ENCODE results near the gene ACTMAP. TPM values are rescaled to one million over a fixed set of nuclear protein-coding genes. Genes with fewer than 3 reads are reported as not detected.
"Not testable (repeated sequence)": the region's sequence is repeated elsewhere in the genome, so short reads cannot be mapped to it uniquely, and the experiment has no call there.

ACTMAP gene, protein sequence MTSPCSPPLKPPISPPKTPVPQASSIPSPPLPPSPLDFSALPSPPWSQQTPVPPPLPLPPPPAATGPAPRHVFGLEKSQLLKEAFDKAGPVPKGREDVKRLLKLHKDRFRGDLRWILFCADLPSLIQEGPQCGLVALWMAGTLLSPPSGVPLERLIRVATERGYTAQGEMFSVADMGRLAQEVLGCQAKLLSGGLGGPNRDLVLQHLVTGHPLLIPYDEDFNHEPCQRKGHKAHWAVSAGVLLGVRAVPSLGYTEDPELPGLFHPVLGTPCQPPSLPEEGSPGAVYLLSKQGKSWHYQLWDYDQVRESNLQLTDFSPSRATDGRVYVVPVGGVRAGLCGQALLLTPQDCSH
- polyA plus RNA-seq (ENCODE audit: insufficient read length in 3 of 3) = 10 to 100 TPM; 13.6 to 14.0 (median 13.6) TPM

DNA sequence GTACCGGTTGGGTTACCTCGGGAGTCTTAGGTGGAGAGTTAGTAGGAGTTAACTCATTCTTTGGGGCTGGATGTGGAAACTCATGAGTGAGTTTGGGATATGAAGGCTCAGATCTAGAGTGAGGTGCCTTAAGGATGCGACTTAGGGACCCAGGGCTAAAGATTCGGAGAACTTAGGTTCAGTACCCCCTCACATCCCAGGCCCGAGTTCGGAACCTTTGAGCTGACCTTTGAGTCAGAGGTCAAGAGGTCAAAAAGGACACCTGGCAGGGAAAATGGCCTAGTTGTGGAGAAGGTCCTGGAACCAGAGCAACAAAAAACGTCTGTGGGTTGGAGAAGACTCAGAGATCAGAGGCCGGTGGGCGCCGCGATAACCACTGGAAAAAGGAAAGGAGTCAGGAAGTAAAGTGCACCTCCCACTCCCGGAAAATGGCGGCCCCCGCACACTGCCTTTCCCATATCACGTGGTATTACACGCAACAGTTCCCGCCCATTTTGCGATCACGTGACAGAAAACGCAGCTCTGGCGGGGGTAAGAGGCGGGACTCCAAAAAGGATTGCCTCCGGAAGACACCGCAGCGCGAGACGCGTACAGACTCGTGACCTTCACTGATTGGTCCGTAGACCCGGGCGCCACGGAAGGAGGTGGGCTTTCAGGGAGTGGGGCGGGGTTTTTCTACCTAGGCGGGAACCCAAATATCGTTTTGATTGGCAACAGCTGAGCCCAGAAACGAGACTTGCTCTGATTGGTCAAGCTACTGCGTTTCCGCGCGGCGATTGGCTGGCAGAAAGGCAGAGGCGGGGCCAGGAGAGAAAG is at the start of gene ACTMAP:
Gene ACTMAP, minus strand, starts transcription at position 420 of the 816 bp plus-strand sequence. CDS start 674 bp downstream, outside the sequence.
- peak; percentile 99 to 100 (median 100) for DNase-seq (ENCODE audit: low read depth in 3 of 3, low spot score in 2 of 3)

DNA sequence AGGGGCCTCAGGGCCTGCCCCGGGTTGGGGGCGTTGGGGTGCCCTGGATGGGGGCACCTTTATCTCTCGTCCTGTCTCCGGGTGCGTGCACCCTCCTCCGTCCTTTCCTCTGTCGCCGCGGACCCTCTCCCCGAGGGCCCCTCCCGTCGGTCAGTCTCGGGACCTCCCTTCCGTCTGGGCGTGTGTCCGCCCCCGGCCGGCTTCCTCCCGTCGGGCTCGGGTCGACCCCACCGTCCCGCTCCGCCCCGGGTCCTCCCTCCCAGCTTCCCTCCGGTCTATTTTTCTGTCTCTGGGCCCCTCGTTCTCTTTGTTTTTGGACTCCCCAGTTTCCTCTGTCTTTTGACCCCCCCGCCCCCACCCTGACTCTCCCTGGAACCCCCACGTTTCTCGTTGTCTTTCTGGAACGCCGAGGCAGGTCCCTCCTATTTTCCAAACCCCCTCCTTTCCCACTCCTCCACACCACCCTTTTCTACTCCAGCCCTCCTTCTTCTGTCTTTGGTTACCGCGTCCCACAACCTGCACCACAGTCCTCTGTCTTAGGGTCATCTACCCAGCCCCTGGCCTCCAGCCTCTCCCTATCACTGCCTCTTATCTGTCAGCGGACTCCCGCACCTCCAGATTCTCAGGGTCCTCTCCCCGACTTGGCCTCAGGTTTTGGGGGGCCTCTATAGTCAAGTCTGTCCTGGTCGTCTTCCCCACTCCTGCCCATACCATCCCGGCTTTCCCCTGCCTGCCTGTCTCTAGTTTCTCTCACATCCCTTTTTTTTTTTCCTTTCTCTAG is 49.5 kb upstream of the ACTMAP start:
- no peak for DNase-seq (ENCODE audit: low read depth in 3 of 3, low spot score in 2 of 3)

DNA sequence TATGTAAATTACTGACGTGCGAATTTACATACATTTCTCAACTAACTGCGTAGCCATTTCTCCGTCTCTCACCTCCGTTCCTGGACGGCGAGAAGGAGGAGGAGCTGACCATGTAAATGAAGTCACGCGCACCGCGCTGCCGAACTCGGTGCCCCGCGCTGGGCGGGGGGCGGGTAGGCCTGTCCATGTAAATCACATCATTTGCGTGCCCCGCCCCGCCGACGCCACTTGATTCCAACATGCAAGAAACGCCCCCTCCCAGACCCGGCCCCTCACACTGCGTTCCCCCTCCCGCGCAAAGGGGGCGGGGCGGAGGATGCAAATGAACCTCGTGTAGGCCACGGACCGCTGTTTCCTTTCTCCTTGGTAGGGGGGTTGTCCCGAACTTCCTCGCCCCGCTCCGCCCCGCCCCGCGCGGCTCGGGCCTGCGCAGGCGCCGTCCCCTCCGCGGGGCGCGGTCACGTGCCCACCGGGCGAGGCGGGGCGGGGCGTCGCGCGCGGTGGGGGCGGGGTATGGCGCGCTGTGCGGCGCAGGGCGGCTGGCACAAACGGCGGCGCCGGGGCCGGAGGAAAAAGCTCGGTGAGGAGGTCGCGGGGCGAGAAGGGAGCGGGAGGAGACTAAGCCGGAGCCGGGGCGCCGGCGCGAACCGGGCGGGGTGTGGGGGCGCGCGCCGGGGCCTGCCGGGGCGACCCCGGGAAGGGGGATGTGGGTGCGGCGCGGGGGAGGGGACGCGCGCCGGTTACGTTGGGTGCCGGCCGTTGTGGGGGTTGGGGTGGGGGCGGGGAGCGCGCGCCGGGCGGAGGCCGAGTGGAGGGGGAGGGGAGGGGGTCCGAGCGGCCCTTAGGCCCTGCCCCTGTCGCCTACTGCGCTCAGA is 48.6 kb upstream of the ACTMAP start, which contains the start of gene EGLN2:
Gene EGLN2, plus strand, starts transcription at position 509 of the 875 bp plus-strand sequence. CDS start 1,382 bp downstream, outside the sequence.
- DNase-seq (ENCODE audit: low read depth in 3 of 3, low spot score in 2 of 3) = peak; percentile 95 to 100 (median 100)

DNA sequence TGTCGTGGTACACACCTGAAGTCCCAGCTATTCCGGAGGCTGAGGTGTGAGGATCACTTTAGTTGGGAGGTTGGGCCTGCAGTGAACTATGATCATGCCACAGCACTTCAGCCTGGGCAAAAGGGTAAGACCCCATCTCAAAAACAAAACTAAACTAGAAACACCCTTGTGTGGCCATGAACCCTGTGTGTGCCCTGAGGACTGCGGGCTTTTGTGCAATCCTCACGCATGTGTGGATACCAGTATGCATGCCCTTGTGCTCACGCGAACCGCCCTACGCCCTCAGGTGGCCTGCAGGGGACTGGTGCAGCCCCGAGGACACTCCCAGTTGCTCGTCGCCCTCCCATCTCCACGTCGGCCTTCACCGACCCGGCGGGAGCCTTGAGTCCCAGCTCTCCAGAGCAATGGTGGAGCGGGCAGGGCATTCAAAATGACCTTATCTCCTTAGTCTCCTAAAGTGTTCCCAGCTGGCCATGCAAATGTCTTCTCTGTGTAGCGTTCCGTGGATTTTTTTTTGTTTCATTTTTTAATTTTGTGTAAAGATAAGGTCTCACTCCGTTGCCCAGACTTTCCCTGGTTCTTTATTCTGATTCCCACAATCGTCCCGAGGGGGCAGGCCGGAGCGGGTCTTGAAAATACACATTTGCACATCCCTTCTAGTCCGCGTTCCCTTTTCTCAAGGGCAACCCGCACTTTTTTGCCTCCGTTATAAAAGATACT is 47.8 kb upstream of the ACTMAP start:
- DNase-seq (ENCODE audit: low read depth in 3 of 3, low spot score in 2 of 3) = no peak

DNA sequence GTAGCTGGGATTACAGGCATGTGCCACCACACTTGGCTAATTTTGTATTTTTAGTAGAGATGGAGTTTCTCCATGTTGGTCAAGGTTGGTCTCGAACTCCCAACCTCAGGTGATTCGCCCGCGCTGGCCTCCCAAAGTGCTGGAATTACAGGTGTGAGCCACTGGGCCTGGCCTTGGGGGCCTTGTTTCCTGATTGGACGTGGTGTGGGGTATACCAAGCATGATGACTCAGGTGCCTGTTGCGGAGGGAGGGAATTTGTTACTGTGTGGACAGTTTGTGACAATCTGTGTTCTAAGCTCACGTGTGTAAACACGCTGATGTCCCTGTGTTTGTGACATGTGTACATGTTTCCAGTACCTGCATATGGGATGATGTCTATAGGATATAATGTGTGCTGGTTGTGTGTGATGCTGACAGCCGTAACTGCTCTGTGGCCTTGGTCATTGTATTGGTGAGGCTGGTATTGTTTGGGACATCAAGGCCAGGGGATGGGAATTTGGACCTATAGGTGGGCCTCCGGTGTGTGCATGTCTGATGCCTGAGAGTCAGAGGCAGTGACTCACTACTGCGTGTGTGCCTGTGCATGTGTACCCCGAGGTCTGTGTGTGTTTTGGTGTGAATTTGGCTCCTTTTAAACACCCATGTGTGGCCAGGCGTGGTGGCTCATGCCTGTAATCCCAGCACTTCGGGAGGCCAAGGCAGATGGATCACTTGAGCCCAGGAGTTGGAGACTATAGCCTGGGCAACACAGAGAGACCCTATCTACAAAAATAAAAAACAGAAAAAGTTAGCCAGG is 47.1 kb upstream of the ACTMAP start:
- no peak for DNase-seq (ENCODE audit: low read depth in 3 of 3, low spot score in 2 of 3)

DNA sequence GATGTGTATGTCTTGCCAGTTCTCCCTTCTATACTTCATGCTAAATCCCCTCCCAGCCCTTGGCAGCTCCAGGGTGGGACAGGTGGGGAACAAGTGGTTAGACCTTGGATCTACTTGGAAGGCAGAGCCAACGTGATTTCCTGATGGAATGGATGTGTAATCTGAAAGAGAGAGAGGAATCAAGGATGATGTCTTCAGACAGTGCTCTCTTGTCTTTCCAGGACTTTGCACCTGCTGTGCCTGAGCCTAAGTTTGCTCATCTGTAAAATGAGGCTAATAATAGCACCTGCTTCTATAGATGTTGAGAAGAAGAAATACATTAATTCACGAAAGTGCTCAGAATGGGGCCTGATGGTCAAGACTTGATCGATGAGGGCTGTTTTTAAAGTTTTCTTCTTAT is 41.7 kb upstream of the ACTMAP start:
- DNase-seq (ENCODE audit: low read depth in 3 of 3, low spot score in 2 of 3) = no peak

DNA sequence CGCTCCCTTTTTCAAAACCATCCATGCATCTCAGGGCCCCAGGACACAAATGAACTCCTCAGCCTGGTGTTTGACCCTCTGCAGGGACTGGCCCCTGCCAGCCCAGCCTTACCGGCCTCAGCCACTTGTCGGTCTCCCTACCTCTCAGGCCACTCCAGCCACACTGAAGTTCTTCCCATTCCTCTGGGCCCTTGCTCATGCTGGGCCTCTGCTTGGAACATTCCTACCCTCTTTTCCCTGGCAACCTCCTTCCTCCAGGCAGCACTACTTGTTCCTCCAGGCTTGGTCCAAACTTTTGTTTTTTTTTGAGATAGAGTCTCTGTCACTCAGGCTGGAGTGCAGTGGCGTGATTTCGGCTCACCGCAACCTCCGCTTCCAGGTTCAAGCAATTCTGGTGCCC is 41.1 kb upstream of the ACTMAP start:
- DNase-seq (ENCODE audit: low read depth in 3 of 3, low spot score in 2 of 3) = no peak

DNA sequence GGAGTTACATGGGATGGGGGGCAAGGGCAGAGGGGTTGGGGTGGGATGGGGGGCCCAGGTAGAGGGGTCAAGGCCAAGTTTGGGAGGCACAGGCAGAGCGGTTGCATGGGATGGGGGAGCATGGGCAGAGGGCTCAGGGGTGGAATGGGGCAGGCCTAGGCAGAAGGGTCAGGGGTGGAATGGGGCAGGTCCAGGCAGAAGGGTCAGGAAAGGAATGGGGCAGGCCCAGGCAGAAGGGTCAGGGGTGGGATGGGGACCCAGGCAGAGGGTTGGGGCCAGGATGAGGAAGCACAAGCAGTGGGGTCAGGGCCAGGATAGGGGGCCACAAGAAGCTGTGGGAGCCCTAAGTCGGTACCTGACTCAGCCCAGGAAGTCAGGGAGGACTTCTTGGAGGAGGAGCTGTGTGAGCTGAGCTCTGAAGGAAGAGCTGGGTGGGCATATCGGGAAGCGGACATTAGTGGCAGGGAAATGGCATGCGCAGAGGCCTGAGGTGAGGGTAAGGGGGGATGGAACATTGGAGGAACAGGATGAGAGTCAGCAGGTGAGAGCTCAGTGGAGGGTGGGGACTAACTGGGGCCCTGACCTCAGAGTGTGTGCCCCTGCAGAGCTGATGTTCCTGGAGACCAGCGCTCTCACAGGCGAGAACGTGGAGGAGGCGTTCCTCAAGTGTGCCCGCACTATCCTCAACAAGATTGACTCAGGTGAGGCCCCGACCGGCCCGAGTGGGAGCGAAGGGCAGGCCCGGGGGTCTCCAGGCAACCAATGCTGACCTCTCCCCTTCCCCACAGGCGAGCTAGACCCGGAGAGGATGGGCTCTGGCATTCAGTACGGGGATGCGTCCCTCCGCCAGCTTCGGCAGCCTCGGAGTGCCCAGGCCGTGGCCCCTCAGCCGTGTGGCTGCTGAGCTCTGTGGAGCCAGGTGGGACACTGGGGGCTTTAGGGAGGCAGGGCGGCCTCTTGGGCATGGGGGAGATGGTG is 36.1 kb upstream of the ACTMAP start:
- no peak for DNase-seq (ENCODE audit: low read depth in 3 of 3, low spot score in 2 of 3)

DNA sequence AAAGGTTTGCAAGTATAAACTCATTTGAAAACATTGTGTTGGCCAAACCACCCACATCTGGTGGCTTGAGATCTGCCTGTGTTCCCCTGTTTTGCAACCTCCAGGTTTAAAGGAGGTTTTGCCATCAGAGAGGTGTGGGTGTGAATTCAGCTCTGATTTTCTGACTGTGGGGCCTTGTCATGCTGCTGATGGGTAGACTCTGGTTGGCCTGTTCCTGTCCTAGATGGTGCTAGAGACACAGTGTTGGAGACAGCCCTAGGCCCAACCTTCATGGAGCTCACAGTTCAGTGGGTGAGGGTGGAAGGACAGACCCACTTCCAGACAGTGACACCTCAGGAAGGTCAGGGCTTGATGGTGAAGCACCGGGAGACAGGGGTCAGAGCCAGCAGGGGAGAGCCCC is 35.2 kb upstream of the ACTMAP start:
- no peak for DNase-seq (ENCODE audit: low read depth in 3 of 3, low spot score in 2 of 3)

DNA sequence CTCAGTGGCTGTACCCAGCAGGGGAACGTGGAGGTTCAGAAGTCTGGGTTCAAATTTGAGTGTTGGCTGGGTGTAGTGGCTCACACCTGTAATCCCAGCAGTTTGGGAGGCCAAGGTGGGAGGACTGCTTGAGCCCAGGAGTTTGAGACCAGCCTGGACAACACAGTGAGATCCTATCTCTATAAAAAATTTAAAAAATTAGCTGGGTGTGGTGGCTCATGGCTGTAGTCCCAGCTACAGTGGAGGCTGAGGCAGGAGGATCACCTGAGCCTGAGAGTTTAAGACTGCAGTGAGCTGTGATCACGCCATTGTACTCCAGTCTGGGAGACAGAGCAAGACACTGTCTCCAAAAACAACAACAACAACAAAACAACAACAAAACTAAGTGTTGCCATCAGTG is 33.9 kb upstream of the ACTMAP start:
- DNase-seq (ENCODE audit: low read depth in 3 of 3, low spot score in 2 of 3) = not testable (repeated sequence)

DNA sequence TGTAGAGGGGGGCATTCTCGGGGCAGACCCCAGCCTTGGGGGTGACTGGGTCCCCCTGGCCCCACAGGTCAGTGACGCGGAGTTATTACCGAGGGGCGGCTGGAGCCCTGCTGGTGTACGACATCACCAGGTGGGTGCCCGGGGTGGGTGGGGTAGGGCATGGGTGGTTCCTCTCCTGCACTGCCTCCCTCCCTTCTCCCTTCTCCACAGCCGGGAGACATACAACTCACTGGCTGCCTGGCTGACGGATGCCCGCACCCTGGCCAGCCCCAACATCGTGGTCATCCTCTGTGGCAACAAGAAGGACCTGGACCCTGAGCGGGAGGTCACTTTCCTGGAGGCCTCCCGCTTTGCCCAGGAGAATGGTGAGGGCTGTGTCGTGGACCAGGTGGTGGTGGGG is 33.4 kb upstream of the ACTMAP start:
- no peak for DNase-seq (ENCODE audit: low read depth in 3 of 3, low spot score in 2 of 3)

DNA sequence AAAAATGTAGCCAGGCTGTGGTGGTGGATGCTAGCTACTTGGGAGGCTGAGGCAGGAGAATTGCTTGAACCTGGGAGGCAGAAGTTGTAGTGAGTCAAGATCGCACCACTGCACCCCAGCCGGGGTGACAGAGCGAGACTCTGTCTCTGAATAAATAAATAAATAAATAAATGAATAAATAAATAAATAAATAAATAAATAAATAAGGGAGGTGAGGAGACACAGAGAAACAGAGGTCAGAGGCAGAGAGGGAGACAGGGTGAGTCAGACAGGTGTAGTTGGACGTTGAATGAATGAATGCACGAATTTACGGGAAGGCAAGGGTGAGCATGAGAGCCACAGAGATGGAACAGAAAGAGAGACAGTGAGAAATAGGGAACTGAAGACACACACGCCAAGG is 30.9 kb upstream of the ACTMAP start:
- DNase-seq (ENCODE audit: low read depth in 3 of 3, low spot score in 2 of 3) = no peak

DNA sequence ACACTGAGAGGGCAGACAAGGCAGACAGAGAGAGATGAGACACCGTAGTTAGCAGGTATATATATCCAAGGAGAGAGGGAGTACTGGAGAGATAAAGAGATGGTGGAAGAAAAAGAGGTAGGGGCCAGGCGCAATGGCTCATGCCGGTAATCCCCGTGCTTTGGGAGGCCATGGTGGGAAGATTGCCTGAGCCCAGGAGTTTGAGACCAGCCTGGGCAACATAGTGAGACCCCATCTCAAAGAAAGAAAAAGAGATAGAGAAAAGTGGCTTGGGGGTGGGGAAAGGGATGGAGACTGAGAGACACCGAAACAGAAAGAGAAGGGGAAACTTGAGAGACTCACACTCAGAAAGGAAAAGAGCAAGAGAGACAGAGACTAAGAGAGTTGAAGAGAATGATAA is 30.3 kb upstream of the ACTMAP start:
- DNase-seq (ENCODE audit: low read depth in 3 of 3, low spot score in 2 of 3) = no peak

DNA sequence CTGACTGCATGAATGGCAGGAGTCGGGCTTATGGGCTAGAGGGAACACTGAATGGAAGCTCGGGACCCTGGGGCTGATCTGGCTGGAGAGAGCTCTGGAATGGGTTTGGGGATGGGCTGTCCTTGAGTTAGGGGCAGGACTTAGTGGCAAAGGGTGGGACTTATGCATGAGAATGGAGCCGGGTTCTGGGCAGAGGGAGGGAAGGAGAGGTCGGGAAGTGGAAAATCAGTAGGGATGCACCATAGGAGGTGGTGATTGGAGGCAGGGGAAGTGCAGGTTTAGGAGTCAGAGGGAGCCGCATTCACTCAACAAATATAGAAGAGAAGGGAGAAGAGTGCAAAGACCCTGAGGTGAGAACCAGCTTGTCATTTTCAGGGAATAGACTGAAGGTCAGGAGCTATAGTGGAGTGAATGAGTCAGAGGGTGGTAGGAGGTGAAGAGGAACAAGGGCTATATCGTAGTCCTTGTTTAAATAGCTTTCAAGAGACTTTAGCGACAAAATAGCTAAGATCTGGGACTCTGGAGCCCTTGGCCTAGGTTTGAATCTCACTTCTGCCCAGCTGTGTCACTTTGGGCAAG is 28.5 kb upstream of the ACTMAP start:
- no peak for DNase-seq (ENCODE audit: low read depth in 3 of 3, low spot score in 2 of 3)

DNA sequence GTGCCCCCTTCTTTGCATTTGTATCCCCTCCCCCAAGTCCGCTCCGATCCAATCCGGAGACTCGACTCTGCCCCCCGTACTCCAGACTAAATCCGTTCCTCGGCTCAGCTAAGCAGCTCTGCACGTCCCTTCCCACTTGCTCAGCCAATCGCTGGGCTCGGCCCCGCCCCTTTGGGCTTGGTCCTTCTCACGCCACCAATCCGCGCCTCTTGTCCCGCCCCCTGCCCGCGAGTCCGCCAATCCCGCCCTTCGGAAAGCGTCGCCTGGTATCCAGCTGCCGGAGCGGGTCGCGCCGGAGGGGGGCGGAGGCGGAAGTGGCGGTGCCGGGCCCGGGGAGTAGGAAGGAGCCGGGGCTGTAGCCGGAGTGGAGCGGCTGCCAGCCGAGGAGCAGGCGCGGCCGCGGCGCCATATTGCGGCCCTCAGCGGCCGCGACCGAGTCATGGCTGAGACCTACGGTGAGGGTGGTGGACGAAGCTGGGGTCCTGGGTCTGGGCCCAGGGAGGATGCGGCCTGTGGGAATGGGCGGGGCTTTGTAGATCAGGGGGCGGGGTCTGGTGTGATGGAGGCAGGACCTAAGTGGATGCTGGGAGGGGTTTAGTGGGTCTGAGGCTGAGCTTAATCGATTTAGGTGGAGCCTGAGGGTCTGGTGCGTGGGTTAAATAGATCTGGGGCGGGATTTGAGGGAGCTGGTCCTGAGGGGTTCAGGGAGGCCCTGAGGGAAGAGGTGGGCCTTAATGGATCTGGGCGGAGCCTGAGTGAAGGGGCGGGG is 27.8 kb upstream of the ACTMAP start, which contains the start of gene RAB4B:
Gene RAB4B, plus strand, starts transcription at position 311 of the 769 bp plus-strand sequence. Its CDS starts 129 bp downstream, at position 440.
- peak; percentile 97 to 99 (median 99) for DNase-seq (ENCODE audit: low read depth in 3 of 3, low spot score in 2 of 3)

DNA sequence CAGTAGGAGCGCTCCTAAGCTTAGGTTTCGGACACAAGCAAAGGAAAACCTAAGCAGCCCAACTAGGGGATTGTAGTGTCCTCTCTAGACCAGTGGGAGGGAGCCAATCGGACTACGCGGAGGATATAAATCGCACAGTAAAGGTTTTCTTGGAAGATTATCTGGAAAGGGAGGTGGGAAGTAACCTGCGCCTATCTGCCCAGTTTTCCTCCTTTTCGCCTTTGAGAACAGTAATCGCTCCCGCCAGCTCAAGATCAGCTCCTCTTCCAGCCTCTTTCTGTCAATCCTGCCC is 27.3 kb upstream of the ACTMAP start:
- DNase-seq (ENCODE audit: low read depth in 3 of 3, low spot score in 2 of 3) = no peak
